HG03457 (cell line): ENCODE measurements around the gene YTHDF2.
"Not testable (repeated sequence)": the region's sequence is repeated elsewhere in the genome, so short reads cannot be mapped to it uniquely, and the experiment has no call there.

Experiments
- ATAC-seq: cut with Tn5 transposase; IDR thresholded peaks from one replicate; pipeline ENCODE4 v1.9.1; 2021; ENCODE audit warnings: moderate number of reproducible peaks; ENCODE audit not compliant: unreplicated experiment

Gene YTHDF2

GRCh38 chr1:28736450-28737306, at the start of gene YTHDF2:
Gene YTHDF2 (plus strand): TSS chr1:28736940. CDS start chr1:28737121, 181 bp downstream.
- ATAC-seq, result peak; percentile 76

GRCh38 chr1:28691627-28692026, 45.1 kb upstream of the YTHDF2 start:
- ATAC-seq, result not testable (repeated sequence)

GRCh38 chr1:28703629-28704028, 33.1 kb upstream of the YTHDF2 start:
- no peak for ATAC-seq

- no peak for ATAC-seq
Observed at GRCh38 chr1:28716336-28716735, 20.4 kb upstream of the YTHDF2 start.

- no peak for ATAC-seq
Observed at GRCh38 chr1:28718166-28718565, 18.6 kb upstream of the YTHDF2 start.

GRCh38 chr1:28718586-28719331, 18.0 kb upstream of the YTHDF2 start:
- no peak for ATAC-seq

- ATAC-seq, result no peak
Observed at GRCh38 chr1:28719332-28719619, 17.5 kb upstream of the YTHDF2 start.

- no peak for ATAC-seq
Observed at GRCh38 chr1:28720376-28720775, 16.4 kb upstream of the YTHDF2 start.

- ATAC-seq, result not testable (repeated sequence)
Observed at GRCh38 chr1:28721927-28722326, 14.8 kb upstream of the YTHDF2 start.

GRCh38 chr1:28725365-28725764, 11.4 kb upstream of the YTHDF2 start:
- not testable (repeated sequence) for ATAC-seq

GRCh38 chr1:28735961-28736449, 735 bp upstream of the YTHDF2 start:
- ATAC-seq, result no peak

GRCh38 chr1:28737307-28738132, 780 bp downstream of the YTHDF2 start:
- ATAC-seq, result peak; percentile 19

GRCh38 chr1:28740118-28740517, 3.4 kb downstream of the YTHDF2 start:
- ATAC-seq, result no peak

GRCh38 chr1:28744184-28744583, 7.4 kb downstream of the YTHDF2 start:
- ATAC-seq, result no peak

- ATAC-seq, result no peak
Observed at GRCh38 chr1:28745653-28746173, 9.0 kb downstream of the YTHDF2 start.

GRCh38 chr1:28750330-28750729, 13.6 kb downstream of the YTHDF2 start:
- no peak for ATAC-seq

GRCh38 chr1:28750771-28751294, 14.1 kb downstream of the YTHDF2 start:
- ATAC-seq, result not testable (repeated sequence)

GRCh38 chr1:28751315-28752060, 14.7 kb downstream of the YTHDF2 start:
- no peak for ATAC-seq

GRCh38 chr1:28755701-28756100, 19.0 kb downstream of the YTHDF2 start:
- ATAC-seq, result no peak

GRCh38 chr1:28756846-28757245, 20.1 kb downstream of the YTHDF2 start:
- no peak for ATAC-seq
